Measurements from ENCODE around the gene ST3GAL4. TPM values are rescaled to one million over a fixed set of nuclear protein-coding genes. Genes with fewer than 3 reads are reported as not detected.

Gene ST3GAL4
- total RNA-seq, 1 experiment from 2014 or later, result 46.2 TPM

- no peak overlapping the region for H2AFZ ChIP-seq
- H3K27me3 ChIP-seq (ENCODE audit: insufficient read depth, low read depth), result no peaks in the 10 kb centered on the region
- CTCF ChIA-PET, result no interaction called here
- H3K36me3 ChIP-seq (ENCODE audit: low read depth), result no peaks in the 10 kb centered on the region
- TF ChIP-seq EZH2 (IDR thresholded peaks at IDR 0.05; ENCODE audit: low read depth) (no peak), CTCF (conservative IDR thresholded peaks at IDR 0.05) (no peak)
- H3K4me2 ChIP-seq, result no peak overlapping the region
- no peak for DNase-seq
- intact Hi-C loops (cut with micrococcal nuclease; ENCODE audit: unreplicated experiment), result no loop called here
- BruUV-seq (replicated peaks), result no TSS peak
- no peak overlapping the region for H3K4me3 ChIP-seq
- POLR2A ChIA-PET (ENCODE audit: unreplicated experiment), result no interaction called here
- no peaks in the 10 kb centered on the region for H3K79me2 ChIP-seq (ENCODE audit: low read depth)
- H3K4me1 ChIP-seq (replicated peaks; ENCODE audit: insufficient read depth), result no peaks in the 10 kb centered on the region; the same call in 1 of the 2 replicates
- no peak overlapping the region for H3K27ac ChIP-seq
- no peaks in the 10 kb centered on the region for H3K9me2 ChIP-seq (ENCODE audit: insufficient read depth)
- no peaks in the 10 kb centered on the region for H3F3A ChIP-seq (ENCODE audit: insufficient read depth, low read depth)
- no peaks in the 10 kb centered on the region for H4K20me1 ChIP-seq (ENCODE audit: insufficient read depth)
- no peaks in the 10 kb centered on the region for H3K9me3 ChIP-seq (ENCODE audit: insufficient read depth, low read depth)
Measured at GRCh38 chr11:126328938-126329643, 26.4 kb upstream of the ST3GAL4 start.

GRCh38 chr11:126329644-126330211 is 25.8 kb upstream of the ST3GAL4 start:
- no peaks in the 10 kb centered on the region for H3K9me3 ChIP-seq (ENCODE audit: insufficient read depth, low read depth)
- H3K36me3 ChIP-seq (ENCODE audit: low read depth), result no peaks in the 10 kb centered on the region
- no peaks in the 10 kb centered on the region for H3K27me3 ChIP-seq (ENCODE audit: insufficient read depth, low read depth)
- H2AFZ ChIP-seq, result no peak overlapping the region
- ChIA-PET CTCF (no interaction called here), POLR2A (ENCODE audit: unreplicated experiment) (no interaction called here)
- BruUV-seq (replicated peaks), result no TSS peak
- H4K20me1 ChIP-seq (ENCODE audit: insufficient read depth), result no peaks in the 10 kb centered on the region
- intact Hi-C loops (cut with micrococcal nuclease; ENCODE audit: unreplicated experiment), result no loop called here
- no peaks in the 10 kb centered on the region for H3K9me2 ChIP-seq (ENCODE audit: insufficient read depth)
- no peak overlapping the region for H3K27ac ChIP-seq
- H3K4me2 ChIP-seq, result no peak overlapping the region
- DNase-seq, result no peak
- H3K4me3 ChIP-seq, result no peak overlapping the region
- no peak for TF ChIP-seq EZH2 (IDR thresholded peaks at IDR 0.05; ENCODE audit: low read depth)
- TF ChIP-seq CTCF (conservative IDR thresholded peaks at IDR 0.05), result no peak
- no peaks in the 10 kb centered on the region; the same call in 1 of the 2 replicates for H3F3A ChIP-seq (ENCODE audit: insufficient read depth, low read depth)
- no peaks in the 10 kb centered on the region; the same call in 1 of the 2 replicates for H3K4me1 ChIP-seq (replicated peaks; ENCODE audit: insufficient read depth)
- no peaks in the 10 kb centered on the region for H3K79me2 ChIP-seq (ENCODE audit: low read depth)

GRCh38 chr11:126331286-126331685 is 24.2 kb upstream of the ST3GAL4 start:
- no peaks in the 10 kb centered on the region; the same call in 1 of the 2 replicates for H3F3A ChIP-seq (ENCODE audit: insufficient read depth, low read depth)
- H3K27me3 ChIP-seq (ENCODE audit: insufficient read depth, low read depth), result no peaks in the 10 kb centered on the region
- no peaks in the 10 kb centered on the region for H3K9me3 ChIP-seq (ENCODE audit: insufficient read depth, low read depth)
- no peak for DNase-seq
- H3K79me2 ChIP-seq (ENCODE audit: low read depth), result no peaks in the 10 kb centered on the region
- ChIA-PET CTCF (no interaction called here), POLR2A (ENCODE audit: unreplicated experiment) (no interaction called here)
- intact Hi-C loops (cut with micrococcal nuclease; ENCODE audit: unreplicated experiment), result no loop called here
- H3K27ac ChIP-seq, result no peak overlapping the region
- no peaks in the 10 kb centered on the region for H3K36me3 ChIP-seq (ENCODE audit: low read depth)
- H3K4me2 ChIP-seq, result no peak overlapping the region
- no peak overlapping the region for H3K4me3 ChIP-seq
- no peak for TF ChIP-seq EZH2 (IDR thresholded peaks at IDR 0.05; ENCODE audit: low read depth)
- no peak for TF ChIP-seq CTCF (conservative IDR thresholded peaks at IDR 0.05)
- no peak overlapping the region for H2AFZ ChIP-seq
- H3K9me2 ChIP-seq (ENCODE audit: insufficient read depth), result no peaks in the 10 kb centered on the region
- no peaks in the 10 kb centered on the region for H4K20me1 ChIP-seq (ENCODE audit: insufficient read depth)
- peaks cover 1% of the 10 kb centered on the region; the same call in 1 of the 2 replicates for H3K4me1 ChIP-seq (replicated peaks; ENCODE audit: insufficient read depth)
- no TSS peak for BruUV-seq (replicated peaks)

All from PC-9 (cell line).